Measurements from ENCODE around the gene EHF. TPM values are rescaled to one million over a fixed set of nuclear protein-coding genes. Genes with fewer than 3 reads are reported as not detected.

Gene EHF
- total and polyA plus RNA-seq, 2 of the 13 experiments (the other 11 are each of a cell fraction or from before 2014, with no cell fraction given) = 0.04 to 0.46 TPM

DNA sequence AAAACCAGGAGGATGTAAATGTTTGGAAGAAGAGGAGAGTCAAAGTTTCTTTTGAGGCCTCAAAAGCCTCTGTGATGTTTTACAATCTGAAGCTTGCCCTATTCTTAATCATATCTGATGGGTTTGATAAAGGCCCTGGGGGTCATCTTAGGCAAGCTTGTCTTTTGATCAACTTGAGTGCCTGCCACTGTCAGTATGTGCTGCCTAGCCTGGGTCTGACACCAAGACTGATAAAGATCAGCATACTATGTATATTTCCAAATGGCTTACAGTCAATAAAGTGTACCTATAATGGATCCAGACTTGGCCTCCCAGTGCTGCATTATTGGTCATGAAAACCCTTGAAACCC, 12.7 kb downstream of the EHF start:
- intact Hi-C loops (cut with micrococcal nuclease; ENCODE audit: unreplicated experiment) = no loop called here
- H3K4me3 ChIP-seq (replicated peaks in 1 of 3; ENCODE audit: insufficient read depth in 1 of 3, low read depth in 2 of 3, low read length in 3 of 3) = peak overlapping the region in 1 of 3 experiments; percentile 4; a peak in 1 of 6 replicates
- in situ Hi-C loops (cut with HindIII; ENCODE audit: extremely low pct_ligation_motif_present, low pct_unique_long_range_greater_than_20kb) = no loop called here
- no peaks in the 10 kb centered on the region for H4K20me1 ChIP-seq (ENCODE audit: insufficient read depth, low read length)
- FAIRE-seq (no peak), DNase-seq (ENCODE audit: low spot score) (no peak), ATAC-seq (peak; percentile 30; the same call in 1 of the 3 replicates)
- no peaks in the 10 kb centered on the region for H3K27me3 ChIP-seq (ENCODE audit: control insufficient read depth in 1 of 2, insufficient read depth in 2 of 2, low read length in 2 of 2)
- no peaks in the 10 kb centered on the region for H3K79me2 ChIP-seq (ENCODE audit: insufficient read depth, low read length)
- no peaks in the 10 kb centered on the region for H3K36me3 ChIP-seq (replicated peaks in 1 of 2; ENCODE audit: control insufficient read depth in 1 of 2, insufficient read depth in 2 of 2, low read length in 2 of 2)
- H3K9ac ChIP-seq (ENCODE audit: insufficient read depth, low read depth, low read length) = no peak overlapping the region
- peak overlapping the region; percentile 55 for H3K4me2 ChIP-seq (ENCODE audit: low read depth, low read length)
- ChIA-PET POLR2A (interaction anchor here (1.4 to 3.2 kb wide), 3 partner anchors 21 to 33 kb away, joined by 5 to 25 read pairs (median 18); no protein-coding TSS in a partner anchor), CTCF (ENCODE audit: low intra/inter-chr PET ratio, low total read pairs) (interaction anchor here (1.2 kb wide), 1 partner anchor 47 kb away, joined by 4 read pairs; no protein-coding TSS in a partner anchor)
- BruUV-seq (replicated peaks) = no TSS peak
- H2AFZ ChIP-seq (ENCODE audit: low read length) = peak overlapping the region; percentile 28
- H3K9me3 ChIP-seq (ENCODE audit: low read length) = no peaks in the 10 kb centered on the region
- peaks cover 56% of the 10 kb centered on the region for H3K4me1 ChIP-seq (ENCODE audit: insufficient read depth, low read length)
- H3K27ac ChIP-seq (ENCODE audit: extremely low read length, insufficient read depth, low read length) = no peak overlapping the region
- no peak for TF ChIP-seq MTA1 (CRISPR knock-in tag; IDR thresholded peaks at IDR 0.05; ENCODE audit: borderline replicate concordance)
- TF ChIP-seq NFIC (IDR thresholded peaks at IDR 0.05; ENCODE audit: low read length) = no peak
- no peak for TF ChIP-seq ZNF34 (CRISPR knock-in tag; IDR thresholded peaks at IDR 0.05; ENCODE audit: borderline replicate concordance)
- TF ChIP-seq ZNF7 (CRISPR knock-in tag; IDR thresholded peaks at IDR 0.05) = no peak
- TF ChIP-seq, protein P1, sequence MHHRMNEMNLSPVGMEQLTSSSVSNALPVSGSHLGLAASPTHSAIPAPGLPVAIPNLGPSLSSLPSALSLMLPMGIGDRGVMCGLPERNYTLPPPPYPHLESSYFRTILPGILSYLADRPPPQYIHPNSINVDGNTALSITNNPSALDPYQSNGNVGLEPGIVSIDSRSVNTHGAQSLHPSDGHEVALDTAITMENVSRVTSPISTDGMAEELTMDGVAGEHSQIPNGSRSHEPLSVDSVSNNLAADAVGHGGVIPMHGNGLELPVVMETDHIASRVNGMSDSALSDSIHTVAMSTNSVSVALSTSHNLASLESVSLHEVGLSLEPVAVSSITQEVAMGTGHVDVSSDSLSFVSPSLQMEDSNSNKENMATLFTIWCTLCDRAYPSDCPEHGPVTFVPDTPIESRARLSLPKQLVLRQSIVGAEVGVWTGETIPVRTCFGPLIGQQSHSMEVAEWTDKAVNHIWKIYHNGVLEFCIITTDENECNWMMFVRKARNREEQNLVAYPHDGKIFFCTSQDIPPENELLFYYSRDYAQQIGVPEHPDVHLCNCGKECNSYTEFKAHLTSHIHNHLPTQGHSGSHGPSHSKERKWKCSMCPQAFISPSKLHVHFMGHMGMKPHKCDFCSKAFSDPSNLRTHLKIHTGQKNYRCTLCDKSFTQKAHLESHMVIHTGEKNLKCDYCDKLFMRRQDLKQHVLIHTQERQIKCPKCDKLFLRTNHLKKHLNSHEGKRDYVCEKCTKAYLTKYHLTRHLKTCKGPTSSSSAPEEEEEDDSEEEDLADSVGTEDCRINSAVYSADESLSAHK (CRISPR knock-in tag; IDR thresholded peaks at IDR 0.05; ENCODE audit: borderline replicate concordance) = no peak
- no peak for TF ChIP-seq MLXIP (CRISPR knock-in tag; IDR thresholded peaks at IDR 0.05; ENCODE audit: borderline replicate concordance)
- TF ChIP-seq NR2F6 (IDR thresholded peaks at IDR 0.05) = no peak
- TF ChIP-seq NR2F6 (CRISPR knock-in tag; IDR thresholded peaks at IDR 0.05) = no peak
- TF ChIP-seq, protein P2, sequence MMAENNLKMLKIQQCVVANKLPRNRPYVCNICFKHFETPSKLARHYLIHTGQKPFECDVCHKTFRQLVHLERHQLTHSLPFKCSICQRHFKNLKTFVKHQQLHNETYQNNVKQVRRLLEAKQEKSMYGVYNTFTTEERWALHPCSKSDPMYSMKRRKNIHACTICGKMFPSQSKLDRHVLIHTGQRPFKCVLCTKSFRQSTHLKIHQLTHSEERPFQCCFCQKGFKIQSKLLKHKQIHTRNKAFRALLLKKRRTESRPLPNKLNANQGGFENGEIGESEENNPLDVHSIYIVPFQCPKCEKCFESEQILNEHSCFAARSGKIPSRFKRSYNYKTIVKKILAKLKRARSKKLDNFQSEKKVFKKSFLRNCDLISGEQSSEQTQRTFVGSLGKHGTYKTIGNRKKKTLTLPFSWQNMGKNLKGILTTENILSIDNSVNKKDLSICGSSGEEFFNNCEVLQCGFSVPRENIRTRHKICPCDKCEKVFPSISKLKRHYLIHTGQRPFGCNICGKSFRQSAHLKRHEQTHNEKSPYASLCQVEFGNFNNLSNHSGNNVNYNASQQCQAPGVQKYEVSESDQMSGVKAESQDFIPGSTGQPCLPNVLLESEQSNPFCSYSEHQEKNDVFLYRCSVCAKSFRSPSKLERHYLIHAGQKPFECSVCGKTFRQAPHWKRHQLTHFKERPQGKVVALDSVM (CRISPR knock-in tag; IDR thresholded peaks at IDR 0.05) = no peak
- TF ChIP-seq GZF1 (CRISPR knock-in tag; IDR thresholded peaks at IDR 0.05) = no peak
- TF ChIP-seq ZNF329 (CRISPR knock-in tag; IDR thresholded peaks at IDR 0.05; ENCODE audit: low read depth) = no peak
- TF ChIP-seq ZNF660 (CRISPR knock-in tag; IDR thresholded peaks at IDR 0.05; ENCODE audit: borderline replicate concordance, low read depth) = no peak
- TF ChIP-seq, protein P3, sequence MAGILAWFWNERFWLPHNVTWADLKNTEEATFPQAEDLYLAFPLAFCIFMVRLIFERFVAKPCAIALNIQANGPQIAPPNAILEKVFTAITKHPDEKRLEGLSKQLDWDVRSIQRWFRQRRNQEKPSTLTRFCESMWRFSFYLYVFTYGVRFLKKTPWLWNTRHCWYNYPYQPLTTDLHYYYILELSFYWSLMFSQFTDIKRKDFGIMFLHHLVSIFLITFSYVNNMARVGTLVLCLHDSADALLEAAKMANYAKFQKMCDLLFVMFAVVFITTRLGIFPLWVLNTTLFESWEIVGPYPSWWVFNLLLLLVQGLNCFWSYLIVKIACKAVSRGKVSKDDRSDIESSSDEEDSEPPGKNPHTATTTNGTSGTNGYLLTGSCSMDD (CRISPR knock-in tag; IDR thresholded peaks at IDR 0.05) = no peak
- TF ChIP-seq ZNF235 (CRISPR knock-in tag; IDR thresholded peaks at IDR 0.05; ENCODE audit: borderline replicate concordance) = no peak
- no peak for TF ChIP-seq SOX5 (CRISPR knock-in tag; IDR thresholded peaks at IDR 0.05; ENCODE audit: borderline replicate concordance)
- TF ChIP-seq ZNF839 (CRISPR knock-in tag; IDR thresholded peaks at IDR 0.05; ENCODE audit: borderline replicate concordance) = no peak
- no peak for TF ChIP-seq ATRX (CRISPR knock-in tag; IDR thresholded peaks at IDR 0.05; ENCODE audit: borderline replicate concordance)
- no peak for TF ChIP-seq ELF1 (CRISPR knock-in tag; IDR thresholded peaks at IDR 0.05)

All from HepG2 (cell line).